ENCODE measurements around the gene IFI6. TPM values are rescaled to one million over a fixed set of nuclear protein-coding genes. Genes with fewer than 3 reads are reported as not detected.
"Not testable (repeated sequence)": the region's sequence is repeated elsewhere in the genome, so short reads cannot be mapped to it uniquely, and the experiment has no call there.

Gene IFI6
- total and polyA plus RNA-seq, 11 donors, result 18.3 to 140 (median 61.9) TPM

GRCh38 chr1:27623327-27624212 lies 48.4 kb downstream of the IFI6 start:
- intact Hi-C loops (cut with DNase I), result no loop called here

DNA sequence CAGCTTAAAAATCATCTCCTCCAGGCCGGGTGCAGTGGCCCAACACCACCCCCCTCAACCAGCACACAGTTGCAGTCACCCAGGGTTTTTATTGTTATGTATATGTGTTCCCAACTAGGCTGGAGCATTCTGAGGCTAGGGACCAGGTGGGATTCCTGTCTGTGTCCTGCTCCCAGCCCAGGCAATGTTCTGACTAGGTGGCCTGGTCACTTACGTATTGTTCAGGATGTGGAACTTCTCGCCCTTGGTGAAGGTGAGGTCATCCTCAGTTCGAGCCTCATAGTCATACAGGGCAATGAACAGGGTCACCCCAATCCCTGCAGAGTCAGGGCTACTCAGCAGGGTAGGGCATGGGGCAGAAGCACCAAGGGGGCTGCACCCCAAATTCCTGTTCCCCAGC lies 49.2 kb downstream of the IFI6 start:
- Histone ChIP-seq H3K36me3 (peaks cover 0 to 6% (median 0%) of the 10 kb centered on the region in 9 donors), H3K27me3 (no peaks in the 10 kb centered on the region), H3K4me1 (peaks cover 0 to 92% (median 2%) of the 10 kb centered on the region in 12 donors), H3K9me3 (no peaks in the 10 kb centered on the region), H3K4me3 (no peak overlapping the region), H3K27ac (no peak overlapping the region)
- ATAC-seq (no peak), DNase-seq (peak in 1 of 5 donors; percentile 35)
- TF ChIP-seq CTCF (IDR thresholded peaks at IDR 0.05), result no peak
- no peak for TF ChIP-seq POLR2A (IDR thresholded peaks at IDR 0.05)
- intact Hi-C loops (cut with DNase I), result no loop called here
- 77 to 94% (median 91%) methylated on average over 4 of the region's 4 CpGs for WGBS, 4 donors

More at GRCh38 chr1:27623327-27624212, 48.4 kb downstream of the IFI6 start:
- Histone ChIP-seq H3K27me3 (no peaks in the 10 kb centered on the region), H3K27ac (no peak overlapping the region), H3K4me1 (peaks cover under 1 to 89% (median 6%) of the 10 kb centered on the region in 12 donors), H3K36me3 (peaks cover 0 to 6% (median 0%) of the 10 kb centered on the region in 9 donors), H3K4me3 (peak overlapping the region in 1 of 12 donors; percentile 2), H3K9me3 (no peaks in the 10 kb centered on the region)
- ATAC-seq (no peak), DNase-seq (peak in 1 of 5 donors; percentile 48)
- WGBS, 4 donors, result 90 to 94% (median 91%) methylated on average over 12 to 13 of the region's 13 CpGs
- TF ChIP-seq CTCF (IDR thresholded peaks at IDR 0.05) (no peak), POLR2A (IDR thresholded peaks at IDR 0.05) (no peak)

DNA sequence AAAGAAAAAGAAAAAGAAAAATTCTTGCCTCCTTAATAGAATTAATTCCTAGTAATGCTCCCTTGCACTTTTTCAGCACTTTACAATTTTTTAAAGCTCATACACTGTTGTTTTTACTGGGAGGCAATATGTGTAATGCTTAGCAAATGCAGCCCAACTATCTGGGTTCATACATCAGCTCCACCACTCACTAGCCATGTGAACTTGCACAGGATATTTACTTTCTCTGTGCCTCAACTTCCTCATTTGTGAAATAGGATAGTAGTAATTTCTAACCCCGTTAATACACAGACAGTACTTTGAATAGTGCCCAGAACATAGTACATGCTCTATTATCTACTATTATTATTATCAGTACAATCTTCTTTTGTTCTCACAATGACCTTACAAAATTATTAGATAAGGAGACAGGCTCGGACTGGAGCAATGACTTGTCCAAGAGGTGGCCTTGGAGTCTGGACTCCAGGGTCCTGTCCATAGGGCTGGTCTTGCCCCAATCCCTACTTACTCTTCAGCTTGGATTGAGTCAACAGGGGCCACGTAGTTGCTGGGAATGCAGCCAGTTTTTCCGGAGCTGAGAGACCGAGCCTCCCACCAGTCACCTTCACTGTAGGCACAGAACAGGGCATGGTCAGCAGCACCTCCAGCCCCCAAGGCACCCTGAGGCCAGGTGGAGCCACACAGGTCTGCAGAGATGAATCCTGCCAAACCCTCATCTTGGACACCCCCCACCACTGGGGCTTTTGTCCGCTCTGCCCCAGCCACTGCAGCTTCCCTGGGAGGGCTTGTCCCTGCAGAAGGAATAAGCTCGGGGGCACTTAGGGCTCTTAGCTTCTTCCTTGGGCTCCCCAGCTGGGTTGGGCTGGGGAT lies 50.7 kb downstream of the IFI6 start:
- ATAC-seq, result peak in 3 of 4 donors; percentile 12 to 25 (median 24)
- intact Hi-C loops (cut with DNase I), result no loop called here
- Histone ChIP-seq H3K4me1 (peaks cover 0 to 92% (median 2%) of the 10 kb centered on the region in 12 donors), H3K27me3 (no peaks in the 10 kb centered on the region), H3K27ac (no peak overlapping the region), H3K4me3 (no peak overlapping the region), H3K36me3 (peaks cover 0 to 19% (median 0%) of the 10 kb centered on the region in 9 donors), H3K9me3 (no peaks in the 10 kb centered on the region)
- TF ChIP-seq CTCF (IDR thresholded peaks at IDR 0.05), result no peak
- DNase-seq, result peak in 1 of 5 donors; percentile 44
- WGBS, 4 donors, result 34 to 48% (median 43%) methylated on average over 7 of the region's 7 CpGs

GRCh38 chr1:27619782-27620438 lies 52.1 kb downstream of the IFI6 start:
- intact Hi-C loops (cut with DNase I); H3K27me3 ChIP-seq; H3K4me3 ChIP-seq; ATAC-seq; DNase-seq; H3K9me3 ChIP-seq: not testable (repeated sequence)
- peak overlapping the region in 1 of 12 donors; percentile 15 for H3K27ac ChIP-seq
- WGBS, 4 donors, result 96 to 99% (median 97%) methylated on average over 7 of the region's 7 CpGs
- H3K4me1 ChIP-seq, result peaks cover 0 to 87% (median 2%) of the 10 kb centered on the region in 12 donors
- H3K36me3 ChIP-seq, result peaks cover 0 to 21% (median 0%) of the 10 kb centered on the region in 9 donors
